GM10266 (cell line): ENCODE data around the gene PRDM5.

Experiments used
- DNase-seq: peaks from one replicate; pipeline ENCODE4 v3.0.0; 2012; ENCODE audit errors: extremely low spot score
- TF ChIP-seq, protein P1 (sequence below): IDR thresholded peaks from 2 replicates; pipeline ENCODE4 v1.5.1; 2012; ENCODE audit warnings: mild to moderate bottlenecking, low read depth; ENCODE audit not compliant: control insufficient read depth, insufficient read depth; ENCODE audit errors: missing control alignments

PRDM5 gene

DNA sequence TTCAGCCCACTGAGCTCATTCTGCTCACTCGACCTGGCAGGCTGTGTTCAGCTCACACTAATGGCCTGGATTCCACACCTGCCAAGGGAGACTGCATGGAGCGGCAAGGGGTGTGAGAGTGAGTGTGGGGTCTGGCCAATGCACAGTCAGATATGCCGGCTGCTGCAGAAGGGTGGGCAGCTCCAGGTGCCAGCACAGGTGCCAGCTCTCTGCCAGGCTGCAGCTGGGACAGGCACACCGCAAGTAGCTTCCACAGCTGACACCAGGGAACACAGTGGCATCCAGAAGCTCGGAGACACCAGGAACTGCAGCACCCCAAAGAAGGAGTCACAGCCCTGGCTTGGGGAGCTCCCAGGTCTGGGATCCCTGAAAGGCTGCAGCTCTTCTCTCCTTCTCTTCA, 83.7 kb downstream of the PRDM5 start:
- TF ChIP-seq, protein P1, sequence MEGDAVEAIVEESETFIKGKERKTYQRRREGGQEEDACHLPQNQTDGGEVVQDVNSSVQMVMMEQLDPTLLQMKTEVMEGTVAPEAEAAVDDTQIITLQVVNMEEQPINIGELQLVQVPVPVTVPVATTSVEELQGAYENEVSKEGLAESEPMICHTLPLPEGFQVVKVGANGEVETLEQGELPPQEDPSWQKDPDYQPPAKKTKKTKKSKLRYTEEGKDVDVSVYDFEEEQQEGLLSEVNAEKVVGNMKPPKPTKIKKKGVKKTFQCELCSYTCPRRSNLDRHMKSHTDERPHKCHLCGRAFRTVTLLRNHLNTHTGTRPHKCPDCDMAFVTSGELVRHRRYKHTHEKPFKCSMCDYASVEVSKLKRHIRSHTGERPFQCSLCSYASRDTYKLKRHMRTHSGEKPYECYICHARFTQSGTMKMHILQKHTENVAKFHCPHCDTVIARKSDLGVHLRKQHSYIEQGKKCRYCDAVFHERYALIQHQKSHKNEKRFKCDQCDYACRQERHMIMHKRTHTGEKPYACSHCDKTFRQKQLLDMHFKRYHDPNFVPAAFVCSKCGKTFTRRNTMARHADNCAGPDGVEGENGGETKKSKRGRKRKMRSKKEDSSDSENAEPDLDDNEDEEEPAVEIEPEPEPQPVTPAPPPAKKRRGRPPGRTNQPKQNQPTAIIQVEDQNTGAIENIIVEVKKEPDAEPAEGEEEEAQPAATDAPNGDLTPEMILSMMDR, result no peak

DNA sequence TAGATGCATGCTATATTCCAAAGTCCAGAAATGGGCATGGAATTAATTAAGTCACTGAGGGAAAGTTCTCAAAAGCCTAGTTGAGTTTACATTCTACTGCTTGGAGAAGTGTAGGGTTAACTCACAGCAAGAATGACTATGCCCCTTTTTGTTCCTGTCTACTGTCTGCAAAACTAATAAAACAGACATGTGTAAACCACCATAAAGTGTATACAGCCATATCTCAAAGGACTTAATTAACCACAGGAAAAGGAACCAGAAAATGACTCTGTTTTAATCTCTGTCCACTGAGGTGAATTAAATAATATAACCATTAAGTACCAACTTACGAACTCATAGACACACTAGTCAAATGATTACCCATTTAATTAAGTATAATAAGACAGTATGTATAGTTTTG, 84.9 kb downstream of the PRDM5 start:
- TF ChIP-seq, protein P1, result no peak
- DNase-seq, result no peak

More for the DNA sequence above, 83.7 kb downstream of the PRDM5 start:
- DNase-seq, result no peak

DNA sequence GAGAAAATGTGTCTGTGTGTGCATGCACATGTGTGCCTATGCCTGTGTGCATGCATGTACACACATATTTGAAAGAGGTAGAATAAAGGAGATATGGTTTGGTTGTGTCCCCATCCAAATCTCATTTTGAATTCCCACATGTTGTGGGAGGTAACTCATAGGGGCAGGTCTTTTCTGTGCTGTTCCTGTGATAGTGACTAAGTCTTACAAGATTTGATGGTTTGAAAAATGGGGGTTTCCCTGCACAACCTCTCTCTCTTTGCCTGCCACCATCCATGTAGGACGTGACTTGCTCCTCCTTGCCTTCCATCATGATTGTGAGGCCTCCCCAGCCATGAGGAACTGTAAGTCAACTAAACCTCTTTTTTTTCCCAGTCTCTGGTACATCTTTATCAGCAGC, 87.2 kb downstream of the PRDM5 start:
- DNase-seq, result no peak
- TF ChIP-seq, protein P1, result no peak

DNA sequence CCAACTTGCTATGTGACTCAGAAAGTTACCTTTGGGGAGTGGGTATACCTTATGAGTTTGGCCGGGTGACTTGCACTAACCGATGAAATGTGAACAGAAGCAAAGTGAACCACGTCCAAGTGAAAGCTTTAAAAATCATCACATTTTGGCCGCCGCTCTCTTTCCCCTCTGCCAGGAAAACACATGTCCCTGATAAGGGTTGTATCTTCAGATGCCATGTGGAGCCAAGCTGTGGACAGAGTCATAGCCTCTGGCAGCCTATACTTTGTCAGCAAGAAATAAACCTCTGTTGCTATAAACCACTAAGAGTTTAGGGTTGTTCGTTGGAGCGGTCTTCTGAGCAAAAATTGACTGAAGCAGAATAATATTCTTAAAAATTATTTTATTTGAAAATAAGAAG, 92.3 kb downstream of the PRDM5 start:
- TF ChIP-seq, protein P1, result no peak

DNA sequence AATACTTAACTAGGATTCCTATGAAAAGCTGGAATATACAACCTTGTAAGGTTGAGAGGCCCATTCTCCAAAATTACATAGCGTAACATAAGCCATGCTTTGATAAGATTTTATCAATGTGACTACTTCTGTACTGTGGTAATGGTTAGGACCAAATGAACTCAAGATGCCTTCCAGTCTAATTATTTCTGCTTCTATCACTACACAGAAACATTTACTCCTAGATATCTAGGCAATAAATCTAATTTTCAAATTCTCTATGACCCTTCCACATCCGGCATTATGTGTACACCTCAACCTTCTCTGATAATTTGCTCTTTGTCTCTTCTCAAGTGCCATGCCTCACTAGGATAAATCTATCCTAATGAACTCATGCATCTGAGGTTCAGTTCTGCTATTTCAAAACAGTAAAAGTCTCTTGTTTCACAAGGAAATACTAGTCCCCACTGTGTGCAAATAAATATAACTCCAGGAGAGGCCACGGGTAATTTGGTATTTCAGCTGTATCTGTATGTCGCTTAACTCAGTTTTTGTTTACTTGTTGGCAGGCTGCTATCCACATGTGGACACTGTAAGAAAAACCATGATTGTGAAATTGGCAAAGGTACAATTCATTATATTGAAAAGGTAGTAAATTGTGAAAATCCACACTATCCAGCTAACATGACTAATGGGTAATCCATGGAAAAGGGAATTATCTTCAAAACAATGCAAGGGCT, 93.3 kb downstream of the PRDM5 start:
- TF ChIP-seq, protein P1, result no peak
- DNase-seq, result no peak

More for the DNA sequence above, 92.3 kb downstream of the PRDM5 start:
- no peak for DNase-seq

DNA sequence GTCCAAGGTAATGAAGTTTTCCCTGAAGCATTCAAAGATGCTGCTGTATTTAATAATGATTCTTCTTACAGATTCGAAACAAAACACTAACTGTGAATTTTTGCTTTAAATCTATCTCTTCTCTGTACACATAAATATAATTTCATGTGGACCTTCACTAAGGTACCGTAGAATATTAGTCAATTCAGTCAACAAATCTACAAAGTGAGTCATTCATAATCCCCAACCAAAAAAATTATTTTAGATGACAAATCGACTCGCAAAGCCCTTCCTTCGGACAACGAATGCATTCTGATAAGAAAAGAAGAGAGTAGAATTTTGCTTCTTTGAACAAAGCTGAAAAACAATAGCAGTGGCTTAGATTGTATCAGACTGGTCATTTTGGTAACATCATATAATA, 95.7 kb downstream of the PRDM5 start:
- DNase-seq, result no peak
- TF ChIP-seq, protein P1, result no peak

DNA sequence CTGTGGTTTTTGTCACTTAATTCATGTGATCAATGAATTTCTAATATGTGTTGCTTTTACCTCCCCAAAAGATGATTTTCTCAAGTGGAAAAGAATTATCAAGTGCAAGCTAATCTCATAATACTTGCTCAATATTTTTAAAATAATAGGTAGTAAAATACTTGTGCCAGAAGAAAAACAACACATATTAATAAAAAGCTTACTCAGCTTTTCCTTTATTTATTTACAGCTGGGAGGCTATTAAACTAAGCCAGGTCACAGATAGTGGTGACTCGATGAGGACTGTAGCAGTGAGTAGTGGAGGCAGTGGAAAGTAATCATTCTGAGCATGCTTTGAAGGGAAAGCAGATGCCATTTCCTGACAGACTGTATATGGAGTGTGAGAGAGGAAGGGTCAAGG, 96.1 kb downstream of the PRDM5 start:
- TF ChIP-seq, protein P1, result no peak
- DNase-seq, result no peak
